SK-N-SH treated with all-trans-retinoic acid at 6 μM for 48 hours (cell line): ENCODE results near the gene PCBP3.

Experiments used
- ARNTL ChIP-seq: fragments of 450-650 bp; formaldehyde crosslinking; IDR thresholded peaks from 2 replicates; pipeline ENCODE4 v1.5.0; 2020; ENCODE audit warnings: low read depth, mild to moderate bottlenecking, moderate library complexity, borderline replicate concordance
- RARB ChIP-seq: fragments of 250-450 bp; sonication (Bioruptor Pico); IDR thresholded peaks from 2 replicates; pipeline ENCODE4 v1.8.0; 2021; ENCODE audit warnings: mild to moderate bottlenecking, moderate library complexity
- SNAI2 ChIP-seq: fragments of 250-450 bp; sonication (Bioruptor Pico); IDR thresholded peaks from 2 replicates; pipeline ENCODE4 v1.5.0; 2020; ENCODE audit warnings: mild to moderate bottlenecking, moderate library complexity
- TSHZ2 ChIP-seq: fragments of 250-450 bp; sonication (Bioruptor Pico); IDR thresholded peaks from 2 replicates; pipeline ENCODE4 v1.5.0; 2020; ENCODE audit warnings: mild to moderate bottlenecking, moderate library complexity
- ZC3H10 ChIP-seq: fragments of 250-450 bp; sonication (Bioruptor Pico); IDR thresholded peaks from 2 replicates; pipeline ENCODE4 v1.5.1; 2021; ENCODE audit warnings: mild to moderate bottlenecking, moderate library complexity
- ZFP30 ChIP-seq: fragments of 450-650 bp; formaldehyde crosslinking; IDR thresholded peaks from 2 replicates; pipeline ENCODE4 v1.5.0; 2022; ENCODE audit warnings: mild to moderate bottlenecking, moderate library complexity

GRCh38 chr21:45644041-45644906 is 749 bp downstream of the PCBP3 start:
- TF ChIP-seq ARNTL (CRISPR knock-in tag): no peak
- TF ChIP-seq RARB (CRISPR knock-in tag): no peak
- no peak for TF ChIP-seq TSHZ2 (CRISPR knock-in tag)
- TF ChIP-seq ZC3H10 (CRISPR knock-in tag): no peak
- no peak for TF ChIP-seq SNAI2 (CRISPR knock-in tag)
- no peak for TF ChIP-seq ZFP30
